GM15510 (cell line): ENCODE measurements around the gene SPOCK2.

Experiments used
- POLR2A ChIP-seq: IDR thresholded peaks from 3 replicates; pipeline ENCODE4 v1.6.1; 2011; ENCODE audit warnings: borderline replicate concordance; ENCODE audit not compliant: insufficient read length; ENCODE audit errors: extremely low read depth

The SPOCK2 gene

DNA sequence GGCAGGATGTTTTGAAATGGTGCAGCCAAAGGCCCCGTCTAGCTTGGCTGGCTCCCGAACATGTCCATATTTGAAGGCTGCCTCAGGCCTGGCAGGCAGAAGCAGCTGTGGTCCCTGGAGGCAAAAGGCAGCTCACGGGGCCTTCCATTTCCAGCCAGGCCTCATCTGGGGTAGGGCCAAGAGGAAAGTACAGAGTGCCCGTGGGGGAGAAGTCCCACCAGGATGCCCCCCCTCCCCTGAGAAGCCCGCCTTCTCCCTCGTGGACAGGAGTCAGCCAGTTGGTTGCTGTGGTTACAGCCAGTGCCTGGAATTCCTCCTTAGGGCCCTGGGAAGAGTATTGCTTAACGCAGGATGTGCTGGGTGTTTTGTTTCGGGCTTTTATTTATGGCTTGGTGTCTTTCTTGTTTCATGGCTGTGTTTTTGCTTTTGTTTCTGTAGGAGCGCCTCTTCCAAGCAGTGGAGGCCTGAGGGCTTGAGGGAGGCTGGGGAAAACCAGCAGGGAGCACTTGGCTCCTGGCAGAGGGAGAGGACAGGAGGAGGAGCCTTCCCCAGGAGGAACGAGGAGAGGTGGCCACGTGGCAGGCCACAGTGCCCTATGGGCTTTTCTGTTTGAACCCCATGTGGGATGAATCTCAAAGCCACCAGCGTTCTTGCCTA lies 78.8 kb downstream of the SPOCK2 start:
- TF ChIP-seq POLR2A: no peak

DNA sequence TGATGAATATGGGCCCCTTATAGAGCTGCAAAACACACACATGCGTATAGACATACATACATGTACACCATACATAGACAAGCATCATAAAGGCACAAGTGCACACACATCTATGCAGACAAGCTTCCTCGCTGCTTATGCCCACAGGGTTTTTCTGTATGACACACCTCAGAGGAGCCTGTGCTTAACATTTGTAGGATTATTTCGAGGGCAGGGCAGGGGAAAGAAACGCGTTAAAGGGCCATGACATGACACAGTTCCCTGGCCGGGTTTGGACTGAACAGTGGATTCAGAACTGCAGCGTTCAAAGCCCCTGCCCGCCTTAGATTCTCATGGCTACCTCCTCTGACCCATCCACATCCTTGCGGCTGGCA lies 79.3 kb downstream of the SPOCK2 start:
- TF ChIP-seq POLR2A: no peak
